ENCODE data around the gene CSNK1G1. TPM values are rescaled to one million over a fixed set of nuclear protein-coding genes. Genes with fewer than 3 reads are reported as not detected.

CSNK1G1 gene
- total and polyA plus RNA-seq, 2 of the 8 experiments (the other 6 are each of a cell fraction or from before 2014, with no cell fraction given): 6.0 to 12.9 TPM

DNA sequence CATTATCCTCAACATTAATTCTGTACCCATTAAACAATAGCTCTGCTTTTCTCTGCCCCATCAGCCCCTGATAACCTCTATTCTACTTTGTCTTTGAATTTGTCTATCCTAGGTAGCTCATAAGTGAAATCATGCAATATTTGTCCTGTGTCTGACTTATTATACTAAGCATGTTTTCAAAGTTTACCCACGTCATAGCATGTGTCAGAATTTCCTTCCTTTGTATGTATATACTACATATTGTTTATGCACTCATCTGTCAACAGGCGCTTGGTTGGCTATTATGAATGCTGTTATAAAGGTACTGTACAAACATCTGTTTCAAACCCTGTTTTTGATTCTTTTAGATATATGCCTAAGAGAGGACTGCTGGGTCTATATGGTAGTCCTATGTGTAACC lies 18.2 kb downstream of the CSNK1G1 start:
- Histone ChIP-seq H2BK20ac (ENCODE audit: low read length) (no peak overlapping the region), H3K14ac (ENCODE audit: insufficient read length) (no peak overlapping the region), H4K91ac (replicated peaks; ENCODE audit: insufficient read length, low read length) (no peak overlapping the region), H3K79me1 (ENCODE audit: low read depth, low read length) (no peaks in the 10 kb centered on the region), H3K23me2 (ENCODE audit: low read depth, low read length) (no peaks in the 10 kb centered on the region), H2BK15ac (ENCODE audit: low read length) (no peak overlapping the region), H3K79me2 (ENCODE audit: control insufficient read depth in 1 of 2, insufficient read depth in 2 of 2, low read length in 2 of 2) (peaks cover 0 to 10% of the 10 kb centered on the region in 2 experiments; a peak in 2 of 4 replicates), H3K4ac (replicated peaks; ENCODE audit: insufficient read length, low read depth, low read length) (no peak overlapping the region), H3K4me1 (replicated peaks in 1 of 4; ENCODE audit: control insufficient read depth in 3 of 4, insufficient read depth in 4 of 4, low read length in 3 of 4) (peaks cover 0 to 4% (median 0%) of the 10 kb centered on the region in 4 experiments; a peak in 2 of 7 replicates), H3K36me3 (ENCODE audit: control insufficient read depth in 2 of 4, insufficient read depth in 4 of 4, low read length in 3 of 4) (no peaks in the 10 kb centered on the region), H3K9ac (replicated peaks in 1 of 4; ENCODE audit: extremely low read depth in 1 of 4, low read depth in 3 of 4, low read length in 3 of 4) (no peak overlapping the region), H4K20me1 (replicated peaks in 1 of 2; ENCODE audit: control insufficient read depth in 1 of 2, insufficient read depth in 2 of 2, low read length in 2 of 2) (no peaks in the 10 kb centered on the region), H2BK5ac (ENCODE audit: low read depth, low read length) (no peak overlapping the region), H4K8ac (ENCODE audit: extremely low read depth, insufficient read depth, low read length) (no peak overlapping the region), H2AK5ac (ENCODE audit: low read depth, low read length) (no peak overlapping the region), H3K56ac (replicated peaks; ENCODE audit: insufficient read length, low read depth, low read length) (no peak overlapping the region), H4K5ac (ENCODE audit: insufficient read length, low read depth, low read length) (no peak overlapping the region), H2BK12ac (ENCODE audit: low read depth, low read length) (no peak overlapping the region), H2BK120ac (replicated peaks; ENCODE audit: low read depth, low read length) (no peak overlapping the region), H3K27ac (ENCODE audit: low read depth, low read length) (no peak overlapping the region), H3K27me3 (replicated peaks in 1 of 4; ENCODE audit: control insufficient read depth in 3 of 4, extremely low read depth in 1 of 4, insufficient read depth in 3 of 4, low read length in 3 of 4) (no peaks in the 10 kb centered on the region), H3K18ac (ENCODE audit: extremely low read depth, low read length) (no peak overlapping the region), H3K4me3 (ENCODE audit: extremely low read depth in 1 of 4, insufficient read depth in 2 of 4, low read depth in 3 of 4, low read length in 4 of 4) (no peak overlapping the region), H3K4me2 (ENCODE audit: insufficient read depth in 1 of 2, low read depth in 2 of 2, low read length in 2 of 2) (no peak overlapping the region), H3K23ac (ENCODE audit: insufficient read length) (no peak overlapping the region), H3K9me3 (ENCODE audit: insufficient read depth in 2 of 2, low read depth in 1 of 2, low read length in 1 of 2) (no peaks in the 10 kb centered on the region; a peak in 1 of 4 replicates), H2AFZ (ENCODE audit: low read length) (no peak overlapping the region)
- DNase-seq (ENCODE audit: low read depth in 1 of 2, low spot score in 2 of 2) (no peak), FAIRE-seq (no peak)
- CTCF ChIA-PET (ENCODE audit: partially characterized antibody): interaction anchor here (0.6 to 1.1 kb wide), 2 partner anchors 14 to 47 kb away, joined by 3 read pairs; no protein-coding TSS in a partner anchor
- 93% methylated on average over 2 of the region's 2 CpGs; no CpG with 5 or more reads in 1 of the 2 experiments for WGBS, 2 experiments (ENCODE audit: extremely low coverage in 1 of 2, insufficient coverage in 1 of 2, insufficient read length in 1 of 2, insufficient replicate concordance in 2 of 2, low coverage in 1 of 2, low lambda C conversion rate in 2 of 2, missing lambda C conversion rate in 1 of 2)
- POLR2A ChIA-PET (ENCODE audit: partially characterized antibody): interaction anchor here (0.6 to 1.5 kb wide), 2 partner anchors 12 to 14 kb away, joined by 3 to 5 read pairs; no protein-coding TSS in a partner anchor
- TF ChIP-seq SIX5 (IDR thresholded peaks at IDR 0.05; ENCODE audit: low read depth, low read length) (no peak), PHF8 (conservative IDR thresholded peaks at IDR 0.05; ENCODE audit: low read depth, low read length) (no peak), CBX8 (IDR thresholded peaks at IDR 0.05; ENCODE audit: borderline replicate concordance, low read depth, low read length) (no peak), USF2 (IDR thresholded peaks at IDR 0.05; ENCODE audit: low read length) (no peak), RNF2 (IDR thresholded peaks at IDR 0.05; ENCODE audit: borderline replicate concordance, low read depth, low read length, missing control alignments, poor library complexity, severe bottlenecking) (no peak), BACH1 (IDR thresholded peaks at IDR 0.05; ENCODE audit: low read length) (no peak), KDM5A (IDR thresholded peaks at IDR 0.05; ENCODE audit: low read length) (no peak), MAFK (IDR thresholded peaks at IDR 0.05; ENCODE audit: low read depth, low read length) (no peak), CEBPB (IDR thresholded peaks at IDR 0.05; ENCODE audit: low read depth, low read length) (no peak), SP1 (IDR thresholded peaks at IDR 0.05; ENCODE audit: low read depth, low read length) (no peak), TCF12 (IDR thresholded peaks at IDR 0.05; ENCODE audit: low read depth, low read length) (no peak), BRCA1 (IDR thresholded peaks at IDR 0.05; ENCODE audit: low read depth, low read length) (no peak), RAD21 (IDR thresholded peaks at IDR 0.05 in 1 of 2, conservative IDR thresholded peaks at IDR 0.05 in 1 of 2; ENCODE audit: low read depth in 2 of 2, low read length in 2 of 2) (no peak), CHD2 (IDR thresholded peaks at IDR 0.05; ENCODE audit: low read length) (no peak)
